PC-9 (cell line): ENCODE results near the gene ASIP.

ENCODE experiments used
- CTCF ChIP-seq: fragments of 200-600 bp; sonication (generic); conservative IDR thresholded peaks from 2 replicates; pipeline ENCODE4 v1.6.1; 2017; ENCODE audit warnings: mixed run types, antibody characterized with exemption, mild to moderate bottlenecking, moderate library complexity
- EZH2 ChIP-seq: fragments of 200-600 bp; sonication (generic); IDR thresholded peaks from 2 replicates; pipeline ENCODE4 v1.8.0; 2017; ENCODE audit warnings: antibody characterized with exemption, low read depth

DNA sequence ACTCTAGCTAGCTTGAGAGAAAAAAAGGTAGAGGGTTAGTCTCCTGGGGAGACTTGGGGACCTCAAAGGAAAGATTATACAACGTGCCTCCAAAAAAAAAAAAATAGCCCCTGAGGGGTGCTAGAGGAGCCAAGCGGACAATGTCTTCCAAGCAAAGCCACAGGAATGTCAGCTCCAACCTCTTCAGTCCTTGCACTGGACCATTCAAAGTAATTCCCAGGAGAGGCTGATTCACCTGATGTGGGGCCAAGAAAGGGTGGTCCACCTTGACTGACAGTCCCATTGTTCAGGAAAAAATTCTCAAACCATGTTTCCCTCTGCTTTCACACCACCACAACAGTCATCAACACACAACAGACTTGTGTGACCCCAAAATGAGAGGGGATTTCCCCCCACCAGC, 30.7 kb downstream of the ASIP start:
- no peak for TF ChIP-seq CTCF
- no peak for TF ChIP-seq EZH2
